GM18951 (cell line): ENCODE data around the gene PLIN1.

Experiments used
- POLR2A ChIP-seq: IDR thresholded peaks from 4 replicates; pipeline ENCODE4 v1.6.1; 2011; ENCODE audit warnings: mild to moderate bottlenecking; ENCODE audit not compliant: insufficient read length, insufficient read depth; ENCODE audit errors: extremely low read depth
- in situ Hi-C: fragments of 300-500 bp; cut with MboI; formaldehyde crosslinking; loops from one replicate; pipeline ENCODE4 v1.12.0; 2022; ENCODE audit warnings: low sequenced_read_pairs, mixed read lengths, inconsistent platforms; ENCODE audit not compliant: unreplicated experiment

Gene PLIN1

GRCh38 chr15:89685995-89686394 is 6.8 kb upstream of the PLIN1 start:
- in situ Hi-C loops: no loop called here
- no peak for TF ChIP-seq POLR2A

DNA sequence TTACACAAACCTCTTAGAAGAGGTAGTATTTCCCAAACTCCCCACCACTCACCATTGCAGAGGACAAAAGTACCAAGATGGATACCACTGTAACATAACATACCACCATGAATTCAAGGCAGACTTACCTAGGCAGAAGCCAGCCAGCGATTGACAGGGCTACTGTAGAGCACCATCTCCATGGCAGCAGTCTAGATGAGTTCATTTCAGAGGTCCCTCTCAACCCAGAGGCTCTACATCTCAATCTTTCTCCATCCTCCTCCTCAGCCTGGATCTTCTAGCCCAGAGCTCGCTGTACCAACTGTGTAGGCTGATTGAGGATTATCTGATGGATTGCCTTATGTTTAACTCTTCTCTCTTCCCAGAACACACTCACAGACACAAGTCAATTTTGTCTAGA is 2.0 kb upstream of the PLIN1 start:
- in situ Hi-C loops: no loop called here
- no peak for TF ChIP-seq POLR2A

DNA sequence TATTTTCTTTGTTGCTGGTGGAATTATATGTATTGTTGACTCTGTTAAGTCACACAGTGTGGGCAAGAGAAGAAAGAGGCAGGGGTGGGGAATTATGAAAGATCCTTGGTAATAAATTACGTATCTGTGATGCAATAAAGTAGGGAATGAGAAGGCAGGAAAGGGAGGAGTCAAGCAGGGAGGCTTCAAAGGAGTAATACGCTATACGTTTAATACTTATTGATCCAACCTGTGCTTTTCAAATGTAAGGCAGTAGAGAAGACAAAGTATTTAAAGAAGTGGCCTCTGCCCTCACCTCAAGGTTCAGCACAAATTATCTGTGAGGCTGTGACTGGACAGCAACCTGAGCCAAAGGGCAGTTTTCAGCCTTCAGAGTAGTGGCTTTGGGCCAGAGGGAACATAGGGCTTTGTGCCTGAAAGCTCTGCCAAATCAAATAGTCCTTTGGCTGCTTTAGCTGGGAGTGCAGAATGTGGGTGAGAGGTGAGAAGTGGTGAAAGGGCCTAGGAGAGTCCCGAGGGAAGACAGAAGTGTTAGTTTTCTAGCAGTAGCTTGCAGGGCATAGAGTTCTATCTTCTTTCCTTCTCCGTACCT is 1.2 kb upstream of the PLIN1 start:
- no peak for TF ChIP-seq POLR2A
- in situ Hi-C loops: no loop called here

- in situ Hi-C loops: no loop called here
- TF ChIP-seq POLR2A: no peak
Observed at GRCh38 chr15:89677381-89677780, 1.8 kb downstream of the PLIN1 start.

DNA sequence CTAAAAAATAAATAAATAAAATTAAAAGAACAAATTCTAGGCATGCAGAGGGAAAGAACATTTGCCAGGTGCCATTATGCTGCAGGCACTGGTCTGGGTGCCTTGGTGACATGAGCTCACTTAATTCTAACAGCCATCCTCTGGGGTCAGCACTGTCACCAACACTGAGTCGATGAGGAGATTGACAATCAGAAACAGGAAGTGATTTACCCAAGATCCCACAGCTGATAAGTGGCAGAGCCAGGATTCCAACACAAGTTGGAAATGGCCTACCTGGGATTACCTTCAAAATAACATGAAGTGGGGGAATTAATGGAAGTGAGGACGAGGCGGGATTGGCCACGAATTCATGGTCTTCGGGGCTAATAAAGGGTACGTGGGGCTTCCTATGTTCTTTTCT is 3.6 kb downstream of the PLIN1 start:
- in situ Hi-C loops: no loop called here
- TF ChIP-seq POLR2A: no peak

- no peak for TF ChIP-seq POLR2A
- in situ Hi-C loops: no loop called here
Observed at GRCh38 chr15:89674526-89674925, 4.6 kb downstream of the PLIN1 start.

- in situ Hi-C loops: no loop called here
- no peak for TF ChIP-seq POLR2A
Observed at GRCh38 chr15:89673165-89673512, 6.0 kb downstream of the PLIN1 start.

- TF ChIP-seq POLR2A: no peak
- in situ Hi-C loops: no loop called here
Observed at GRCh38 chr15:89672221-89673164, 6.7 kb downstream of the PLIN1 start.

DNA sequence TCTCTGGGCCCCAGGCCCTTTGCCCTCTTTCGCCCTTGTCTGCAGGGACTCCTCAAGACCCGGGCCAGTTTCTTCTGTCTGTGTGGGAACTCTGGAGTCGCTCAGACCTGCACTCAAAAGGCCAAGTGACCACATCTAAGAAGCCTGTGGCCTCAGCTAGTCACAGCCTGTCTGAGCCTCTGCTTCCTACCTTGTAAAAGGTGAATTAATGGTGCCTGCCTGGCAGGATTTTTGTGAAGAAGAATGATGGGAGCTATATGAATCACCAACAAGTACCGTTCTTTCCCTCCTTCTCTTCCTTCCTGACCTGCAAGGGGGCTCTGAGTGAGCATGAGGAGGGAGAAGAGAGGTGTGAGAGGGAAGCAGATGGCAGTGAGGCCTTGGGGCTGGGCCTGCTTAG is 7.5 kb downstream of the PLIN1 start:
- no peak for TF ChIP-seq POLR2A
- in situ Hi-C loops: no loop called here

DNA sequence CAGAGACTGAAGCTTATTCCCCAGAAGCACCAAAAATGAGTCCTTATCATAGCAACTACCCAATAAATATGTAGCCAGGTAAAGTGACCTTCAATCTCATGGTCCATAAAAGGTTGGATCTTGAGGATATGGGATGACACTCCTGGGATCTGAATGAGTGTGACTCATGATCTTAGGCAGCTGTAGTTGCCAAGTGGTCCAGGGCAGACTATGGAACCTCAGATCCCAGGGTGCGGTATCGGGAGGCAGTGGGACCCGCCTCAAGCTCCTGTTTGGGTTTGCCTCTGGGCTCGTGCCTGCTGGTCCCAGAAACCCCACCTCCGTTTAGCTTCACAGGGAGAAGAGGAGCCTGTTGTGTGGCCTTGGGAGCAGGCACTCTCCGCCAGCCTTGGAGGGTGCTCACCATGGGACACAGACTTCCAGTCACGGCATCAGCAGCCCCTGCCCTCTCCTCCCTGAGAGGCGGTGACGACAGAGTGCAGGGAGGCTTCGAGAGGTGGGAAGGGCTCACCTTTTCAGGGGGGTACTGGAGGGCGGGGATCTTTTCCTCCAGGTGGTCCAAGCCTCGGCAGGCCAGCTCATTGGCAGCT is 8.1 kb downstream of the PLIN1 start:
- in situ Hi-C loops: no loop called here
- TF ChIP-seq POLR2A: no peak

DNA sequence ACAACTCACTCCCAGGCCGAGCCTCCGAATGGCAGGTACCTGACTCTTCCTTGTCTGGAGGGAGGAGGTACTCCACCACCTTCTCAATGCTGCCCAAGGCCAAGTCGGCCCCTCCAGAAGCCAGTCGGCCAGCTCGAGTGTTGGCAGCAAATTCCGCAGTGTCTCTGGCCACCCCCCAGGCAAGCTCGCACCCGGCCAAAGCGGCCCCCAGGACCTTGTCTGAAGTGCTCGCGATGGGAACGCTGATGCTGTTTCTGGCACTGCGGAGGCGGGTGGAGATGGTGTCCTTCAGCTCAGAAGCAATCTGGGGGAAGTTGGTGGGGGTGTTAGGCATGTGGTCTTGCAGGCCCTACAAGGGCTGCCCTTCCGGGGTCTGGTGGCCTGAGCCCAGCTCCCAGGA is 9.2 kb downstream of the PLIN1 start:
- no peak for TF ChIP-seq POLR2A

DNA sequence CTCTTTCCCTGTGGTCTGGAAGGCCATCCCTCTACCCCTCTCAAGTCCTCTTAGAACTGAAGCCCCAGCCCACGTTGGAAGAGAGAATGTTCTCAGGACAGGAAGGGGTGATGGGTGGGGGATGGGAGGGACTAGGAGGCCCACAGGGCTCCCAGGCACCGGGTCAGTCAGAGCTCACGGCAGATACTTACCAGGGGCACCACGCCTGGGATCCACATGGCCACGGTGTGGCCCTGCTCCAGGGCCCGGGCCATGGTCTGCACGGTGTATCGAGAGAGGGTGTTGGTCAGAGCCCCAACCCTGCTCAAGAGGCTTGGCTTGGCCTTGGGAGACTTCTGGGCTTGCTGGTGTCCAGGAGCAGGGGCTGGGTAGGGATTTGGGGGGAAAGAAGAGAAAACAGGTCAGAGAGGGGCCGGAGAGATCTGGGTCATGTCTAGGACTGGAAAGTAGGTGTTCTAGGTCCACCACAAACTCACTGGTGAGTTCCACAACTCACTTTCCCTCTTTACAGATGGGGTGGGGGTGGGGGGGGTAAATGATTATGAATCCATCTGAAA is 9.8 kb downstream of the PLIN1 start:
- TF ChIP-seq POLR2A: no peak
- in situ Hi-C loops: no loop called here

More for the DNA sequence above, 9.2 kb downstream of the PLIN1 start:
- in situ Hi-C loops: no loop called here

- no peak for TF ChIP-seq POLR2A
- in situ Hi-C loops: no loop called here
Observed at GRCh38 chr15:89668171-89668570, 11.0 kb downstream of the PLIN1 start.

DNA sequence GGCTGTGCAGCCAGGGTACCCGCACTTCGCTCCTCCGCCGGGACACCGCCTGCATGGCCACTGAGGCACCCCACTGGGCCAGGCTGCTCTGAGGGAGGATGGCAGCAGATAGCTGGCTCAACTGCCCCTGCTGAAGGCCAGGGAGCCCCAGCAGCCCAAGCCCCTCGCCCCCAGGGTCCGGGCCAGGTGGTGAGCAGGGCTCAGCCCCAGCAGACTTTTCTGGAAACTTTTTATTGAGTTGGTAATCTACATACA is 11.5 kb downstream of the PLIN1 start:
- in situ Hi-C loops: no loop called here
- TF ChIP-seq POLR2A: no peak
